Measurements from ENCODE around the gene TBC1D2. TPM values are rescaled to one million over a fixed set of nuclear protein-coding genes. Genes with fewer than 3 reads are reported as not detected.

TBC1D2 gene
- total and polyA plus RNA-seq, 2 of the 13 experiments (the other 11 are each of a cell fraction or from before 2014, with no cell fraction given): 2.0 to 2.8 TPM

- TF ChIP-seq ZBTB34 (CRISPR knock-in tag; IDR thresholded peaks at IDR 0.05): 0 out of 2 replicates have a peak, but pooled peaks have one; percentile 82
- TF ChIP-seq ZGPAT (CRISPR knock-in tag; IDR thresholded peaks at IDR 0.05): peak; percentile 94
- no peak for TF ChIP-seq EZH2 (conservative IDR thresholded peaks at IDR 0.05; ENCODE audit: low read depth, low read length)
- TF ChIP-seq ZNF260 (CRISPR knock-in tag; IDR thresholded peaks at IDR 0.05; ENCODE audit: borderline replicate concordance, low read depth): no peak
- TF ChIP-seq CBX5 (CRISPR knock-in tag; IDR thresholded peaks at IDR 0.05; ENCODE audit: borderline replicate concordance): no peak; the same call in 1 of the 2 replicates
- no peak for TF ChIP-seq SMC3 (IDR thresholded peaks at IDR 0.05; ENCODE audit: low read length)
- peak; percentile 80 for TF ChIP-seq ZNF510 (CRISPR knock-in tag; IDR thresholded peaks at IDR 0.05; ENCODE audit: low read depth)
- TF ChIP-seq PCBP1 (IDR thresholded peaks at IDR 0.05; ENCODE audit: borderline replicate concordance, low read depth, low read length): no peak
- TF ChIP-seq ZNF530 (CRISPR knock-in tag; IDR thresholded peaks at IDR 0.05; ENCODE audit: low read depth): no peak
- peak; percentile 35; the same call in 1 of the 2 replicates for TF ChIP-seq ZNF34 (CRISPR knock-in tag; IDR thresholded peaks at IDR 0.05; ENCODE audit: borderline replicate concordance)
- peak; percentile 48; the same call in 1 of the 2 replicates for TF ChIP-seq HOXD1 (CRISPR knock-in tag; IDR thresholded peaks at IDR 0.05)
- no peak for TF ChIP-seq ZNF792 (CRISPR knock-in tag; IDR thresholded peaks at IDR 0.05)
- TF ChIP-seq ZBTB37 (CRISPR knock-in tag; IDR thresholded peaks at IDR 0.05): no peak
- no peak; the same call in 1 of the 2 replicates for TF ChIP-seq CCDC6 (CRISPR knock-in tag; IDR thresholded peaks at IDR 0.05)
- no peak for TF ChIP-seq PLSCR1 (CRISPR knock-in tag; IDR thresholded peaks at IDR 0.05; ENCODE audit: borderline replicate concordance)
- peak; percentile 89 for TF ChIP-seq SPEN (CRISPR knock-in tag; IDR thresholded peaks at IDR 0.05; ENCODE audit: low read depth)
- no peak for TF ChIP-seq ZNF44 (CRISPR knock-in tag; IDR thresholded peaks at IDR 0.05)
- no peak for TF ChIP-seq ATF7 (IDR thresholded peaks at IDR 0.05)
- peak; percentile 34; the same call in 1 of the 2 replicates for TF ChIP-seq ATF7 (CRISPR knock-in tag; IDR thresholded peaks at IDR 0.05)
- TF ChIP-seq MTA3 (CRISPR knock-in tag; IDR thresholded peaks at IDR 0.05): no peak
- peak; percentile 83 for TF ChIP-seq ZNF317 (CRISPR knock-in tag; IDR thresholded peaks at IDR 0.05)
- TF ChIP-seq EHMT2 (IDR thresholded peaks at IDR 0.05; ENCODE audit: borderline replicate concordance, low read depth, low read length): peak; percentile 53; the same call in 1 of the 2 replicates
- TF ChIP-seq HOXA3 (CRISPR knock-in tag; IDR thresholded peaks at IDR 0.05): peak; percentile 99
- TF ChIP-seq ZFY (CRISPR knock-in tag; IDR thresholded peaks at IDR 0.05): peak; percentile 97
- peak; percentile 75 for TF ChIP-seq ZSCAN21 (CRISPR knock-in tag; IDR thresholded peaks at IDR 0.05; ENCODE audit: borderline replicate concordance)
- peak; percentile 95 for TF ChIP-seq GABPB1 (CRISPR knock-in tag; IDR thresholded peaks at IDR 0.05)
These were observed at the start of gene TBC1D2 (continued) for GRCh38 chr9:98255578-98256296.

Data from HepG2 (cell line).